Neutrophil (primary cell): ENCODE measurements around the gene CLDN10.
"Not testable (repeated sequence)": the region's sequence is repeated elsewhere in the genome, so short reads cannot be mapped to it uniquely, and the experiment has no call there.

Experiments
- H3K27ac ChIP-seq: fragments of 200-600 bp; sonication (generic); 2 replicates; pipeline ENCODE4 v1.5.1; 2016; ENCODE audit warnings: mild to moderate bottlenecking, moderate library complexity
- H3K27me3 ChIP-seq: fragments of 200-600 bp; sonication (generic); 2 replicates; pipeline ENCODE4 v1.6.0; 2016; ENCODE audit warnings: mild to moderate bottlenecking
- H3K36me3 ChIP-seq: fragments of 200-600 bp; sonication (generic); 2 replicates; pipeline ENCODE4 v1.5.1; 2017
- H3K4me1 ChIP-seq, 2 experiments: fragments of 200-600 bp in 1 of 2; sonication (generic) in 1 of 2; 1 replicate in 1 of 2; 2 replicates in 1 of 2; pipeline versions ENCODE4 v1.5.1 to v1.6.1; 2013 to 2016; ENCODE audit warnings: low read depth in 1 of 2, low read length in 1 of 2, mild to moderate bottlenecking in 1 of 2, moderate library complexity in 1 of 2; ENCODE audit not compliant: control insufficient read depth in 1 of 2, insufficient read depth in 1 of 2
- H3K4me3 ChIP-seq, 2 experiments: fragments of 200-600 bp in 1 of 2; sonication (generic) in 1 of 2; 1 replicate in 1 of 2; 2 replicates in 1 of 2; pipeline ENCODE4 v1.5.1; 2013 to 2016; ENCODE audit warnings: low read depth in 1 of 2, low read length in 1 of 2, mild to moderate bottlenecking in 1 of 2, moderate library complexity in 1 of 2
- H3K9me3 ChIP-seq: fragments of 200-600 bp; sonication (generic); 2 replicates; pipeline ENCODE4 v1.5.1; 2016
- CTCF ChIP-seq: fragments of 200-600 bp; sonication (generic); IDR thresholded peaks from 2 replicates; pipeline ENCODE4 v1.5.1; 2016; ENCODE audit warnings: antibody characterized with exemption

Gene CLDN10

GRCh38 chr13:95508996-95509395, 43.5 kb upstream of the CLDN10 start:
- Histone ChIP-seq H3K27ac (no peak overlapping the region), H3K9me3 (no peaks in the 10 kb centered on the region), H3K4me3 (no peak overlapping the region), H3K36me3 (no peaks in the 10 kb centered on the region), H3K4me1 (peaks cover 22 to 33% of the 10 kb centered on the region in 2 experiments), H3K27me3 (no peaks in the 10 kb centered on the region)
- TF ChIP-seq CTCF = no peak

- Histone ChIP-seq H3K36me3 (no peaks in the 10 kb centered on the region), H3K27ac (peak overlapping the region; percentile 51), H3K4me3 (peak overlapping the region in 1 of 2 experiments; percentile 28), H3K4me1 (peaks cover 22 to 33% of the 10 kb centered on the region in 2 experiments), H3K9me3 (no peaks in the 10 kb centered on the region), H3K27me3 (no peaks in the 10 kb centered on the region)
- TF ChIP-seq CTCF = no peak
Observed at GRCh38 chr13:95509521-95510310, 42.8 kb upstream of the CLDN10 start.

- peaks cover 22 to 33% of the 10 kb centered on the region in 2 experiments for H3K4me1 ChIP-seq
Observed at GRCh38 chr13:95510950-95511349, 41.6 kb upstream of the CLDN10 start.

GRCh38 chr13:95512424-95512823, 40.1 kb upstream of the CLDN10 start:
- Histone ChIP-seq H3K4me1 (peaks cover 22 to 33% of the 10 kb centered on the region in 2 experiments), H3K36me3 (no peaks in the 10 kb centered on the region), H3K4me3 (no peak overlapping the region), H3K9me3 (no peaks in the 10 kb centered on the region), H3K27ac (no peak overlapping the region), H3K27me3 (no peaks in the 10 kb centered on the region)
- TF ChIP-seq CTCF = no peak

More at GRCh38 chr13:95510950-95511349, 41.6 kb upstream of the CLDN10 start:
- H3K4me3 ChIP-seq = no peak overlapping the region
- H3K9me3 ChIP-seq = no peaks in the 10 kb centered on the region
- no peaks in the 10 kb centered on the region for H3K36me3 ChIP-seq
- TF ChIP-seq CTCF = no peak
- no peaks in the 10 kb centered on the region for H3K27me3 ChIP-seq
- no peak overlapping the region for H3K27ac ChIP-seq

GRCh38 chr13:95512957-95513356, 39.6 kb upstream of the CLDN10 start:
- no peaks in the 10 kb centered on the region for H3K9me3 ChIP-seq
- H3K4me3 ChIP-seq = no peak overlapping the region
- no peak overlapping the region for H3K27ac ChIP-seq
- H3K27me3 ChIP-seq = no peaks in the 10 kb centered on the region
- TF ChIP-seq CTCF = no peak
- peaks cover 23 to 33% of the 10 kb centered on the region in 2 experiments for H3K4me1 ChIP-seq
- no peaks in the 10 kb centered on the region for H3K36me3 ChIP-seq

- not testable (repeated sequence) for H3K27me3 ChIP-seq, H3K4me3 ChIP-seq, H3K9me3 ChIP-seq, H3K36me3 ChIP-seq, H3K27ac ChIP-seq
- peaks cover 14 to 22% of the 10 kb centered on the region in 2 experiments for H3K4me1 ChIP-seq
Observed at GRCh38 chr13:95515606-95516005, 36.9 kb upstream of the CLDN10 start.
